ENCODE results near the gene ADAP1.

- TF ChIP-seq POLR2A (IDR thresholded peaks at IDR 0.05) (no peak), CTCF (IDR thresholded peaks at IDR 0.05) (no peak)
These were observed 100.2 kb downstream of the ADAP1 start for GRCh38 chr7:854118-854775.
